HCT116 (cell line): ENCODE measurements around the gene PYROXD2. TPM values are rescaled to one million over a fixed set of nuclear protein-coding genes. Genes with fewer than 3 reads are reported as not detected.

Source experiments
- ATAC-seq: fragments of 200-7000 bp; cut with Tn5 transposase; 2 replicates; pipeline ENCODE4 v1.9.1; 2020; ENCODE audit warnings: mild to moderate bottlenecking, moderate library complexity
- BruUV-seq: library from RNA; stranded (reverse); fragments of 400-500 nt; replicated peaks from 2 replicates; lab custom pipeline; 2021; lab: Mats Ljungman, UMichigan
- CTCF ChIA-PET: fragments of 300-600 bp; sonication (Branson Sonifier 250); formaldehyde crosslinking; loops from one replicate; lab custom pipeline; 2021; ENCODE audit warnings: antibody characterized with exemption; lab: Charles Lee
- POLR2A ChIA-PET: fragments of 300-600, 350-600 bp; sonication (Branson Sonifier 250); formaldehyde crosslinking; loops from one replicate; lab custom pipeline; 2021; ENCODE audit warnings: antibody characterized with exemption; lab: Charles Lee
- RAD21 ChIA-PET, 2 experiments: fragments of 300-600 bp; sonication (Branson Sonifier 250); formaldehyde crosslinking; loops; one replicate each; lab custom pipeline; 2023; ENCODE audit warnings: low total read pairs in 2 of 2; ENCODE audit not compliant: uncharacterized antibody in 2 of 2, unreplicated experiment in 2 of 2, low non-redundant PET in 1 of 2; lab: Charles Lee
- DNase-seq: peaks from one replicate; pipeline ENCODE4 v3.0.0-alpha.2; 2010; ENCODE audit warnings: low read depth, low spot score
- H2AFZ ChIP-seq: fragments of 200-600 bp; shearing (Covaris generic), sonication (generic); 2 replicates; pipeline ENCODE4 v1.6.1; 2017; ENCODE audit warnings: low read depth, mixed run types, mixed read lengths, antibody characterized with exemption, low read length; ENCODE audit not compliant: poor library complexity, severe bottlenecking
- H3K27ac ChIP-seq: 2 replicates; pipeline ENCODE4 v1.5.1; 2012; ENCODE audit warnings: low read depth, low read length
- H3K27me3 ChIP-seq: fragments of 200-600 bp; sonication (generic); 2 replicates; pipeline ENCODE4 v1.6.1; 2016; ENCODE audit warnings: mixed run types, low read length, mixed read lengths; ENCODE audit not compliant: insufficient read depth
- H3K36me3 ChIP-seq, 2 experiments: fragments of 200-500 bp in 1 of 2; fragments of 200-600 bp in 1 of 2; sonication (Bioruptor generic) in 1 of 2; sonication (generic) in 1 of 2; 2 replicates each; pipeline versions ENCODE4 v1.5.1 to v1.6.1; 2014 to 2016; ENCODE audit warnings: low read length in 2 of 2, inconsistent platforms in 1 of 2, mixed read lengths in 1 of 2, mixed run types in 1 of 2; ENCODE audit not compliant: insufficient read depth in 2 of 2, control insufficient read depth in 1 of 2
- H3K4me1 ChIP-seq, 2 experiments: fragments of 200-600 bp in 1 of 2; sonication (generic) in 1 of 2; 2 replicates each; pipeline versions ENCODE4 v1.5.1 to v1.6.1; 2012 to 2017; ENCODE audit warnings: low read length in 2 of 2, inconsistent platforms in 1 of 2, mild to moderate bottlenecking in 1 of 2, mixed read lengths in 1 of 2, mixed run types in 1 of 2, moderate library complexity in 1 of 2; ENCODE audit not compliant: insufficient read depth in 2 of 2, control insufficient read depth in 1 of 2
- H3K4me2 ChIP-seq: fragments of 200-600 bp; sonication (generic); 2 replicates; pipeline ENCODE4 v1.6.1; 2017; ENCODE audit warnings: mixed run types, low read length, mixed read lengths
- H3K4me3 ChIP-seq, 2 experiments: fragments of 200-600 bp in 1 of 2; sonication (generic) in 1 of 2; replicated peaks in 1 of 2; 2 replicates each; pipeline ENCODE4 v1.5.1; 2011 to 2016; ENCODE audit warnings: low read length in 2 of 2, control low read depth in 1 of 2, low read depth in 1 of 2, mild to moderate bottlenecking in 1 of 2, mixed read lengths in 1 of 2, mixed run types in 1 of 2
- H3K79me2 ChIP-seq: fragments of 200-600 bp; sonication (generic); 2 replicates; pipeline ENCODE4 v1.6.1; 2017; ENCODE audit warnings: mild to moderate bottlenecking, mixed run types, low read length, moderate library complexity, mixed read lengths; ENCODE audit not compliant: insufficient read depth
- H3K9ac ChIP-seq: fragments of 200-600 bp; sonication (generic); 2 replicates; pipeline ENCODE4 v1.6.1; 2016; ENCODE audit warnings: low read length, mixed read lengths
- H3K9me2 ChIP-seq: fragments of 200-600 bp; sonication (generic), shearing (Covaris generic); 2 replicates; pipeline ENCODE4 v1.6.1; 2017; ENCODE audit warnings: mixed run types, mild to moderate bottlenecking, moderate library complexity; ENCODE audit not compliant: insufficient read depth
- H3K9me3 ChIP-seq, 2 experiments: fragments of 200-500 bp in 1 of 2; fragments of 200-600 bp in 1 of 2; sonication (Bioruptor generic) in 1 of 2; sonication (generic) in 1 of 2; 2 replicates each; pipeline ENCODE4 v1.6.1; 2014 to 2017; ENCODE audit warnings: low read length in 2 of 2, mixed read lengths in 2 of 2, inconsistent platforms in 1 of 2, low read depth in 1 of 2, mild to moderate bottlenecking in 1 of 2, mixed run types in 1 of 2, moderate library complexity in 1 of 2; ENCODE audit not compliant: control insufficient read depth in 1 of 2, insufficient read depth in 1 of 2
- H4K20me1 ChIP-seq: fragments of 200-600 bp; sonication (generic), shearing (Covaris generic); 2 replicates; pipeline ENCODE4 v1.6.1; 2017; ENCODE audit warnings: mixed run types, mild to moderate bottlenecking, moderate library complexity; ENCODE audit not compliant: insufficient read depth
- EZH2 ChIP-seq: fragments of 200-600 bp; sonication (generic); IDR thresholded peaks from 2 replicates; pipeline ENCODE4 v1.6.1; 2017; ENCODE audit warnings: antibody characterized with exemption, mixed run types
- EZH2phosphoT487 ChIP-seq: fragments of 200-600 bp; IDR thresholded peaks from 2 replicates; pipeline ENCODE4 v1.6.1; 2018; ENCODE audit warnings: antibody characterized with exemption, borderline replicate concordance
- JUND ChIP-seq: IDR thresholded peaks from 2 replicates; pipeline ENCODE4 v1.6.1; 2012
- POLR2A ChIP-seq: IDR thresholded peaks from 2 replicates; pipeline ENCODE4 v1.7.0; 2011; ENCODE audit warnings: borderline replicate concordance; ENCODE audit not compliant: insufficient read depth, insufficient read length; ENCODE audit errors: extremely low read depth
- SP1 ChIP-seq: IDR thresholded peaks from 2 replicates; pipeline ENCODE4 v1.6.1; 2012; ENCODE audit warnings: low read depth
- SRF ChIP-seq: IDR thresholded peaks from 2 replicates; pipeline ENCODE4 v1.6.1; 2012; ENCODE audit warnings: low read depth
- ZNF274 ChIP-seq: fragments of 200-500 bp; sonication (Bioruptor generic); IDR thresholded peaks from 2 replicates; pipeline ENCODE4 v1.6.1; 2014; ENCODE audit warnings: mild to moderate bottlenecking, low read depth, low read length, inconsistent platforms
- intact Hi-C: fragments of 100-400 bp; cut with micrococcal nuclease; formaldehyde crosslinking; loops from 2 replicates; pipeline ENCODE4 v1.10.0; 2022
- total RNA-seq: library from RNA; stranded (reverse); gene quantifications from one replicate; pipeline ENCODE4 v1.2.1, GENCODE V29; 2021; ENCODE audit not compliant: unreplicated experiment
- TF ChIP-seq, protein P1 (sequence below), 3 experiments: fragments of 200-600 bp in 1 of 3; sonication (generic) in 1 of 3; IDR thresholded peaks in 2 of 3; conservative IDR thresholded peaks in 1 of 3; 2 replicates each; pipeline ENCODE4 v1.5.1; 2012 to 2017; ENCODE audit warnings: low read depth in 2 of 3, low read length in 2 of 3, antibody characterized with exemption in 1 of 3, borderline replicate concordance in 1 of 3, control low read depth in 1 of 3, mild to moderate bottlenecking in 1 of 3, mixed read lengths in 1 of 3, mixed run types in 1 of 3, moderate library complexity in 1 of 3; ENCODE audit not compliant: insufficient read depth in 1 of 3
- TF ChIP-seq, protein P2 (sequence below): IDR thresholded peaks from 2 replicates; pipeline ENCODE4 v1.6.1; 2012

Gene PYROXD2
- total RNA-seq, 1 experiment from 2014 or later: 14.2 TPM

- RAD21 ChIA-PET: no interaction called here
- TF ChIP-seq, protein P1, sequence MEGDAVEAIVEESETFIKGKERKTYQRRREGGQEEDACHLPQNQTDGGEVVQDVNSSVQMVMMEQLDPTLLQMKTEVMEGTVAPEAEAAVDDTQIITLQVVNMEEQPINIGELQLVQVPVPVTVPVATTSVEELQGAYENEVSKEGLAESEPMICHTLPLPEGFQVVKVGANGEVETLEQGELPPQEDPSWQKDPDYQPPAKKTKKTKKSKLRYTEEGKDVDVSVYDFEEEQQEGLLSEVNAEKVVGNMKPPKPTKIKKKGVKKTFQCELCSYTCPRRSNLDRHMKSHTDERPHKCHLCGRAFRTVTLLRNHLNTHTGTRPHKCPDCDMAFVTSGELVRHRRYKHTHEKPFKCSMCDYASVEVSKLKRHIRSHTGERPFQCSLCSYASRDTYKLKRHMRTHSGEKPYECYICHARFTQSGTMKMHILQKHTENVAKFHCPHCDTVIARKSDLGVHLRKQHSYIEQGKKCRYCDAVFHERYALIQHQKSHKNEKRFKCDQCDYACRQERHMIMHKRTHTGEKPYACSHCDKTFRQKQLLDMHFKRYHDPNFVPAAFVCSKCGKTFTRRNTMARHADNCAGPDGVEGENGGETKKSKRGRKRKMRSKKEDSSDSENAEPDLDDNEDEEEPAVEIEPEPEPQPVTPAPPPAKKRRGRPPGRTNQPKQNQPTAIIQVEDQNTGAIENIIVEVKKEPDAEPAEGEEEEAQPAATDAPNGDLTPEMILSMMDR (IDR thresholded peaks at IDR 0.05 in 2 of 3, conservative IDR thresholded peaks at IDR 0.05 in 1 of 3; ENCODE audit: borderline replicate concordance in 1 of 3, insufficient read depth in 1 of 3, low read depth in 2 of 3, low read length in 2 of 3): no peak
- TF ChIP-seq EZH2phosphoT487 (no peak), SRF (no peak), ZNF274 (no peak), JUND (no peak), EZH2 (no peak), POLR2A (no peak), SP1 (no peak)
- TF ChIP-seq, protein P2, sequence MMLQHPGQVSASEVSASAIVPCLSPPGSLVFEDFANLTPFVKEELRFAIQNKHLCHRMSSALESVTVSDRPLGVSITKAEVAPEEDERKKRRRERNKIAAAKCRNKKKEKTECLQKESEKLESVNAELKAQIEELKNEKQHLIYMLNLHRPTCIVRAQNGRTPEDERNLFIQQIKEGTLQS: no peak
- CTCF ChIA-PET: no interaction called here
- H2AFZ ChIP-seq: no peak overlapping the region
- H3K9me3 ChIP-seq: no peaks in the 10 kb centered on the region
- DNase-seq: no peak
- H3K9ac ChIP-seq: no peak overlapping the region
- H3K27me3 ChIP-seq: no peaks in the 10 kb centered on the region
- H4K20me1 ChIP-seq: no peaks in the 10 kb centered on the region
- ATAC-seq: no peak
- H3K4me2 ChIP-seq: no peak overlapping the region
- peaks cover 6 to 23% of the 10 kb centered on the region in 2 experiments; a peak in 3 of 4 replicates for H3K4me1 ChIP-seq
- H3K79me2 ChIP-seq: peaks cover 23% of the 10 kb centered on the region
- H3K4me3 ChIP-seq: no peak overlapping the region
- POLR2A ChIA-PET: no interaction called here
- no TSS peak for BruUV-seq
- H3K9me2 ChIP-seq: no peaks in the 10 kb centered on the region
- intact Hi-C loops: no loop called here
- peaks cover 7 to 9% of the 10 kb centered on the region in 2 experiments; a peak in 3 of 4 replicates for H3K36me3 ChIP-seq
- no peak overlapping the region for H3K27ac ChIP-seq
Measured at GRCh38 chr10:98449287-98449686, 34.3 kb upstream of the PYROXD2 start.
